Measurements from ENCODE around the gene RNF130. TPM values are rescaled to one million over a fixed set of nuclear protein-coding genes. Genes with fewer than 3 reads are reported as not detected.

RNF130 gene
- total and polyA plus RNA-seq, 9 of the 15 experiments (the other 6 are each of a cell fraction or from before 2014, with no cell fraction given): 5.8 to 39.4 (median 27.1) TPM

DNA sequence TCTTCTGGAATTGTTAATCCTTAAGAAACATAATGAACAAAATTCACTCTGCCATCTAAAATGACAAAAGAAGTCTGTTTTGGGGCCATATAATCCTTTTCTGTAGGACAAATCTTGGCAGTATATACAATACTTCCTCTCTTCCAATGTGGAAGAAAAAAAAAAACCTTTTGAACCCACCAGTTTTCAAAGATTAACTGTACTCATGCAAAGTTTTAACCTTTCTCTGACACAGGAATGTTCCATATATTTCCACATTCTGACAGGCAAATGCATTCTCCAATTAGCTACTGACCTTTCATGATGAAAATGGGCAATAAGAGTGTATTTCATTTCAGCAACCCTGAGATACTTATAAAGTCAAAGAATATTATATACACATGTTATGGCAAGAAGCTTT lies 65.4 kb downstream of the RNF130 start:
- BruUV-seq (replicated peaks): no TSS peak
- Histone ChIP-seq H3K9ac (ENCODE audit: insufficient read depth in 1 of 2, low read depth in 2 of 2, low read length in 2 of 2) (peak overlapping the region in 1 of 2 experiments; percentile 27; a peak in 1 of 4 replicates), H3K27me3 (ENCODE audit: control insufficient read depth in 2 of 2, insufficient read depth in 2 of 2, low read length in 2 of 2) (no peaks in the 10 kb centered on the region), H4K20me1 (replicated peaks; ENCODE audit: control insufficient read depth, insufficient read depth, low read length) (no peaks in the 10 kb centered on the region), H3K79me2 (ENCODE audit: control insufficient read depth, insufficient read depth, low read length) (no peaks in the 10 kb centered on the region), H3K9me1 (ENCODE audit: control insufficient read depth, insufficient read depth, low read length) (no peaks in the 10 kb centered on the region), H3K4me3 (no peak overlapping the region), H2AFZ (ENCODE audit: low read depth, low read length) (no peak overlapping the region), H3K4me2 (ENCODE audit: insufficient read depth, low read length) (no peak overlapping the region), H3K4me1 (replicated peaks in 1 of 2; ENCODE audit: control insufficient read depth in 2 of 2, insufficient read depth in 2 of 2, low read length in 2 of 2) (peaks cover 4 to 40% of the 10 kb centered on the region in 2 experiments), H3K36me3 (ENCODE audit: control insufficient read depth, insufficient read depth, low read length) (no peaks in the 10 kb centered on the region; the same call in 2 of the 3 replicates), H3K9me3 (replicated peaks; ENCODE audit: control insufficient read depth, insufficient read depth, low read depth, low read length) (no peaks in the 10 kb centered on the region), H3K27ac (ENCODE audit: extremely low read depth, low read depth, low read length) (no peak overlapping the region; the same call in 2 of the 3 replicates)
- CTCF ChIA-PET (ENCODE audit: low intra/inter-chr PET ratio): no interaction called here
- intact Hi-C loops (cut with micrococcal nuclease) (no loop called here), in situ Hi-C loops (cut with MboI) (no loop called here)
- ATAC-seq (no peak), FAIRE-seq (no peak), DNase-seq (ENCODE audit: extremely low read depth in 1 of 4, low spot score in 3 of 4) (no peak)
- POLR2A ChIA-PET: no interaction called here
- TF ChIP-seq ZNF766 (CRISPR knock-in tag; conservative IDR thresholded peaks at IDR 0.05): 0 out of 2 replicates have a peak, but pooled peaks have one; percentile 24
- no peak for TF ChIP-seq WHSC1 (IDR thresholded peaks at IDR 0.05; ENCODE audit: low read length)

DNA sequence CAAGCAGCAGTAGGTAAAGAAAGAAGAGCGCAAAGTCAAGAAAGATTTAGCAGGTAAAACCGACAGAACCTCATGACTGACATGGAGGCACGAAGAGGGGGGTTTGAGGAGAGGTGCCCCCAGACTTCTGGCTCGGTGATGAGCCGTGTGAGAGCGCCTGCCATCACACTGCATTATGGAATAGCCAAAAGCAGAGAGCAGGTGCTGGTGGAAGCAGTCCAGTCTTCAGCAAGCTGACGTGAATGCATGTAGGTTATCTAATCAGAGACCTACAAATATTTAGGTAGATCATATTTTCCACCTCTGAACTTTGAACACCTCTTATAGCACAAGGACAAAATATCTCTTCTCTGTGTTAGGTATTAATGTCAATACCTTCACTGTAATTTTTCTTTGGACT lies 68.4 kb downstream of the RNF130 start:
- H3K9me3 ChIP-seq (replicated peaks; ENCODE audit: control insufficient read depth, insufficient read depth, low read depth, low read length): no peaks in the 10 kb centered on the region
- ChIA-PET POLR2A (no interaction called here), CTCF (ENCODE audit: low intra/inter-chr PET ratio) (no interaction called here)
- DNase-seq (ENCODE audit: extremely low read depth in 1 of 4, low spot score in 3 of 4) (no peak), FAIRE-seq (no peak), ATAC-seq (no peak)
- 63% methylated on average over 7 of the region's 7 CpGs for WGBS (ENCODE audit: insufficient coverage, low coverage, missing lambda C conversion rate)
- no peak overlapping the region for H2AFZ ChIP-seq (ENCODE audit: low read depth, low read length)
- no peaks in the 10 kb centered on the region for H3K79me2 ChIP-seq (ENCODE audit: control insufficient read depth, insufficient read depth, low read length)
- no TSS peak for BruUV-seq (replicated peaks)
- no peaks in the 10 kb centered on the region for H3K9me1 ChIP-seq (ENCODE audit: control insufficient read depth, insufficient read depth, low read length)
- H3K4me1 ChIP-seq (replicated peaks in 1 of 2; ENCODE audit: control insufficient read depth in 2 of 2, insufficient read depth in 2 of 2, low read length in 2 of 2): peaks cover 0 to 32% of the 10 kb centered on the region in 2 experiments; a peak in 4 of 5 replicates
- no peak overlapping the region for H3K27ac ChIP-seq (ENCODE audit: extremely low read depth, low read depth, low read length)
- no peaks in the 10 kb centered on the region for H4K20me1 ChIP-seq (replicated peaks; ENCODE audit: control insufficient read depth, insufficient read depth, low read length)
- intact Hi-C loops (cut with micrococcal nuclease) (no loop called here), in situ Hi-C loops (cut with MboI) (no loop called here)
- no peak overlapping the region for H3K4me2 ChIP-seq (ENCODE audit: insufficient read depth, low read length)
- no peak for TF ChIP-seq MCM2 (IDR thresholded peaks at IDR 0.05; ENCODE audit: low read depth)
- TF ChIP-seq CBX1 (IDR thresholded peaks at IDR 0.05; ENCODE audit: low read depth): no peak
- H3K4me3 ChIP-seq: no peak overlapping the region
- H3K9ac ChIP-seq (ENCODE audit: insufficient read depth in 1 of 2, low read depth in 2 of 2, low read length in 2 of 2): no peak overlapping the region
- no peaks in the 10 kb centered on the region for H3K27me3 ChIP-seq (ENCODE audit: control insufficient read depth in 2 of 2, insufficient read depth in 2 of 2, low read length in 2 of 2)
- no peaks in the 10 kb centered on the region for H3K36me3 ChIP-seq (ENCODE audit: control insufficient read depth, insufficient read depth, low read length)
